Measurements from ENCODE around the gene LIPJ. TPM values are rescaled to one million over a fixed set of nuclear protein-coding genes. Genes with fewer than 3 reads are reported as not detected.

The LIPJ gene
- total and polyA plus RNA-seq, 2 of the 13 experiments (the other 11 are each of a cell fraction or from before 2014, with no cell fraction given): not detected

GRCh38 chr10:88582806-88583583 lies 3.6 kb upstream of the LIPJ start, which contains the start of gene RNLS:
TSS of gene RNLS (minus strand) at chr10:88583318.
- 59% methylated on average over 34 of the region's 63 CpGs for WGBS (ENCODE audit: low lambda C conversion rate)
- CTCF ChIA-PET (ENCODE audit: low intra/inter-chr PET ratio, low total read pairs): no interaction called here
- H2AFZ ChIP-seq (ENCODE audit: low read length): no peak within 1 kb of the TSS
- in situ Hi-C loops (cut with HindIII; ENCODE audit: extremely low pct_ligation_motif_present, low pct_unique_long_range_greater_than_20kb): no loop called here
- POLR2A ChIA-PET: no interaction called here
- BruUV-seq (replicated peaks): no TSS peak
- H3K9ac ChIP-seq (ENCODE audit: insufficient read depth, low read depth, low read length): no peak within 1 kb of the TSS
- H3K4me3 ChIP-seq (replicated peaks in 1 of 3; ENCODE audit: insufficient read depth in 1 of 3, low read depth in 2 of 3, low read length in 3 of 3): no peak within 1 kb of the TSS; a peak in 1 of 6 replicates
- no peaks in the 10 kb centered on the region for H3K36me3 ChIP-seq (replicated peaks in 1 of 2; ENCODE audit: control insufficient read depth in 1 of 2, insufficient read depth in 2 of 2, low read length in 2 of 2)
- no peaks in the 10 kb centered on the region for H3K4me1 ChIP-seq (ENCODE audit: insufficient read depth, low read length)
- no peaks in the 10 kb centered on the region; a peak in 1 of 5 replicates for H3K27me3 ChIP-seq (ENCODE audit: control insufficient read depth in 1 of 2, insufficient read depth in 2 of 2, low read length in 2 of 2)
- H4K20me1 ChIP-seq (ENCODE audit: insufficient read depth, low read length): no peaks in the 10 kb centered on the region
- H3K9me3 ChIP-seq (ENCODE audit: low read length): no peaks in the 10 kb centered on the region
- intact Hi-C loops (cut with micrococcal nuclease; ENCODE audit: unreplicated experiment): no loop called here
- DNase-seq (ENCODE audit: low spot score): no peak
- H3K4me2 ChIP-seq (ENCODE audit: low read depth, low read length): peak within 1 kb of the TSS; percentile 55
- no peak within 1 kb of the TSS for H3K27ac ChIP-seq (ENCODE audit: extremely low read length, insufficient read depth, low read length)
- FAIRE-seq: no peak
- ATAC-seq: peak; percentile 96
- no peaks in the 10 kb centered on the region for H3K79me2 ChIP-seq (ENCODE audit: insufficient read depth, low read length)
- TF ChIP-seq ZFX (CRISPR knock-in tag; IDR thresholded peaks at IDR 0.05; ENCODE audit: low read depth) (0 out of 2 replicates have a peak, but pooled peaks have one; percentile 24), FOXJ3 (CRISPR knock-in tag; IDR thresholded peaks at IDR 0.05; ENCODE audit: borderline replicate concordance) (no peak), ZNF569 (CRISPR knock-in tag; IDR thresholded peaks at IDR 0.05; ENCODE audit: borderline replicate concordance) (no peak), ZNF564 (CRISPR knock-in tag; IDR thresholded peaks at IDR 0.05) (no peak), PHF21A (CRISPR knock-in tag; IDR thresholded peaks at IDR 0.05) (no peak), USF2 (IDR thresholded peaks at IDR 0.05; ENCODE audit: low read depth, low read length) (no peak), USF2 (CRISPR knock-in tag; IDR thresholded peaks at IDR 0.05; ENCODE audit: borderline replicate concordance) (no peak), SNRNP70 (IDR thresholded peaks at IDR 0.05; ENCODE audit: low read depth, low read length) (no peak), AKNA (CRISPR knock-in tag; IDR thresholded peaks at IDR 0.05; ENCODE audit: borderline replicate concordance) (no peak)
- TF ChIP-seq, protein P1, sequence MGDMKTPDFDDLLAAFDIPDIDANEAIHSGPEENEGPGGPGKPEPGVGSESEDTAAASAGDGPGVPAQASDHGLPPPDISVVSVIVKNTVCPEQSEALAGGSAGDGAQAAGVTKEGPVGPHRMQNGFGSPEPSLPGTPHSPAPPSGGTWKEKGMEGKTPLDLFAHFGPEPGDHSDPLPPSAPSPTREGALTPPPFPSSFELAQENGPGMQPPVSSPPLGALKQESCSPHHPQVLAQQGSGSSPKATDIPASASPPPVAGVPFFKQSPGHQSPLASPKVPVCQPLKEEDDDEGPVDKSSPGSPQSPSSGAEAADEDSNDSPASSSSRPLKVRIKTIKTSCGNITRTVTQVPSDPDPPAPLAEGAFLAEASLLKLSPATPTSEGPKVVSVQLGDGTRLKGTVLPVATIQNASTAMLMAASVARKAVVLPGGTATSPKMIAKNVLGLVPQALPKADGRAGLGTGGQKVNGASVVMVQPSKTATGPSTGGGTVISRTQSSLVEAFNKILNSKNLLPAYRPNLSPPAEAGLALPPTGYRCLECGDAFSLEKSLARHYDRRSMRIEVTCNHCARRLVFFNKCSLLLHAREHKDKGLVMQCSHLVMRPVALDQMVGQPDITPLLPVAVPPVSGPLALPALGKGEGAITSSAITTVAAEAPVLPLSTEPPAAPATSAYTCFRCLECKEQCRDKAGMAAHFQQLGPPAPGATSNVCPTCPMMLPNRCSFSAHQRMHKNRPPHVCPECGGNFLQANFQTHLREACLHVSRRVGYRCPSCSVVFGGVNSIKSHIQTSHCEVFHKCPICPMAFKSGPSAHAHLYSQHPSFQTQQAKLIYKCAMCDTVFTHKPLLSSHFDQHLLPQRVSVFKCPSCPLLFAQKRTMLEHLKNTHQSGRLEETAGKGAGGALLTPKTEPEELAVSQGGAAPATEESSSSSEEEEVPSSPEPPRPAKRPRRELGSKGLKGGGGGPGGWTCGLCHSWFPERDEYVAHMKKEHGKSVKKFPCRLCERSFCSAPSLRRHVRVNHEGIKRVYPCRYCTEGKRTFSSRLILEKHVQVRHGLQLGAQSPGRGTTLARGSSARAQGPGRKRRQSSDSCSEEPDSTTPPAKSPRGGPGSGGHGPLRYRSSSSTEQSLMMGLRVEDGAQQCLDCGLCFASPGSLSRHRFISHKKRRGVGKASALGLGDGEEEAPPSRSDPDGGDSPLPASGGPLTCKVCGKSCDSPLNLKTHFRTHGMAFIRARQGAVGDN (CRISPR knock-in tag; IDR thresholded peaks at IDR 0.05): peak; percentile 26; the same call in 1 of the 2 replicates
- TF ChIP-seq, protein P2, sequence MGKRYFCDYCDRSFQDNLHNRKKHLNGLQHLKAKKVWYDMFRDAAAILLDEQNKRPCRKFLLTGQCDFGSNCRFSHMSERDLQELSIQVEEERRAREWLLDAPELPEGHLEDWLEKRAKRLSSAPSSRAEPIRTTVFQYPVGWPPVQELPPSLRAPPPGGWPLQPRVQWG (CRISPR knock-in tag; IDR thresholded peaks at IDR 0.05; ENCODE audit: borderline replicate concordance, low read depth): no peak
